ENCODE measurements around the gene VGLL4. TPM values are rescaled to one million over a fixed set of nuclear protein-coding genes. Genes with fewer than 3 reads are reported as not detected.

VGLL4 gene
- total RNA-seq, 1 experiment from 2014 or later, result 46.3 TPM

- no peaks in the 10 kb centered on the region for H3K27me3 ChIP-seq (ENCODE audit: low read length)
- ATAC-seq (no peak), DNase-seq (no peak)
- H3K4me1 ChIP-seq (ENCODE audit: insufficient read depth, low read length), result peaks cover 14% of the 10 kb centered on the region
- H3K27ac ChIP-seq (ENCODE audit: low read length), result no peak overlapping the region
- POLR2A ChIA-PET (ENCODE audit: unreplicated experiment), result no interaction called here
- no peaks in the 10 kb centered on the region for H3K9me2 ChIP-seq (replicated peaks; ENCODE audit: low read length)
- H3K4me3 ChIP-seq (ENCODE audit: low read length), result no peak overlapping the region
- no peak overlapping the region for H2AFZ ChIP-seq (ENCODE audit: low read length)
- peaks cover 43% of the 10 kb centered on the region for H3K79me2 ChIP-seq (ENCODE audit: low read length)
- no peaks in the 10 kb centered on the region for H3K9me3 ChIP-seq (ENCODE audit: low read length)
- H4K20me1 ChIP-seq (ENCODE audit: low read length), result 0 out of 2 replicates have a peak, but pooled peaks cover 9% of the 10 kb centered on the region
- CTCF ChIA-PET, result no interaction called here
- peaks cover 16% of the 10 kb centered on the region; the same call in 1 of the 2 replicates for H3K36me3 ChIP-seq (ENCODE audit: low read depth, low read length)
- H3F3A ChIP-seq (ENCODE audit: low read length, unreplicated experiment), result no peaks in the 10 kb centered on the region
- intact Hi-C loops (cut with micrococcal nuclease), result no loop called here
- BruUV-seq (replicated peaks), result no TSS peak
- TF ChIP-seq EZH2 (IDR thresholded peaks at IDR 0.05; ENCODE audit: low read length, unreplicated experiment) (no peak), CTCF (conservative IDR thresholded peaks at IDR 0.05; ENCODE audit: low read depth, low read length) (no peak), EZH2phosphoT487 (IDR thresholded peaks at IDR 0.05; ENCODE audit: borderline replicate concordance, low read length) (no peak)
- no peak overlapping the region for H3K9ac ChIP-seq (ENCODE audit: low read length)
- H3K4me2 ChIP-seq (ENCODE audit: low read length), result no peak overlapping the region
Measured at GRCh38 chr3:11563159-11563864, 80.4 kb downstream of the VGLL4 start.

- no peaks in the 10 kb centered on the region for H3K27me3 ChIP-seq (ENCODE audit: low read length)
- H3K4me3 ChIP-seq (ENCODE audit: low read length), result no peak overlapping the region
- no peaks in the 10 kb centered on the region for H3K9me2 ChIP-seq (replicated peaks; ENCODE audit: low read length)
- POLR2A ChIA-PET (ENCODE audit: unreplicated experiment), result no interaction called here
- BruUV-seq (replicated peaks), result no TSS peak
- TF ChIP-seq EZH2phosphoT487 (IDR thresholded peaks at IDR 0.05; ENCODE audit: borderline replicate concordance, low read length), result no peak
- TF ChIP-seq EZH2 (IDR thresholded peaks at IDR 0.05; ENCODE audit: low read length, unreplicated experiment), result no peak
- no peak for TF ChIP-seq CTCF (conservative IDR thresholded peaks at IDR 0.05; ENCODE audit: low read depth, low read length)
- H3K79me2 ChIP-seq (ENCODE audit: low read length), result peaks cover 37% of the 10 kb centered on the region
- intact Hi-C loops (cut with micrococcal nuclease), result no loop called here
- H3K4me1 ChIP-seq (ENCODE audit: insufficient read depth, low read length), result peaks cover 5% of the 10 kb centered on the region
- no peak overlapping the region for H3K27ac ChIP-seq (ENCODE audit: low read length)
- no peaks in the 10 kb centered on the region for H3K9me3 ChIP-seq (ENCODE audit: low read length)
- DNase-seq (no peak), ATAC-seq (no peak)
- H3F3A ChIP-seq (ENCODE audit: low read length, unreplicated experiment), result no peaks in the 10 kb centered on the region
- no peak overlapping the region for H2AFZ ChIP-seq (ENCODE audit: low read length)
- H4K20me1 ChIP-seq (ENCODE audit: low read length), result 0 out of 2 replicates have a peak, but pooled peaks cover 4% of the 10 kb centered on the region
- no peak overlapping the region for H3K4me2 ChIP-seq (ENCODE audit: low read length)
- H3K9ac ChIP-seq (ENCODE audit: low read length), result no peak overlapping the region
- H3K36me3 ChIP-seq (ENCODE audit: low read depth, low read length), result peaks cover 16% of the 10 kb centered on the region; the same call in 1 of the 2 replicates
- CTCF ChIA-PET, result no interaction called here
Measured at GRCh38 chr3:11562277-11562881, 81.3 kb downstream of the VGLL4 start.

GRCh38 chr3:11560746-11561145, 83.0 kb downstream of the VGLL4 start:
- H3F3A ChIP-seq (ENCODE audit: low read length, unreplicated experiment), result no peaks in the 10 kb centered on the region
- no TSS peak for BruUV-seq (replicated peaks)
- H3K27ac ChIP-seq (ENCODE audit: low read length), result no peak overlapping the region
- no peaks in the 10 kb centered on the region for H3K9me2 ChIP-seq (replicated peaks; ENCODE audit: low read length)
- no peaks in the 10 kb centered on the region for H3K9me3 ChIP-seq (ENCODE audit: low read length)
- no peak overlapping the region for H2AFZ ChIP-seq (ENCODE audit: low read length)
- H3K4me3 ChIP-seq (ENCODE audit: low read length), result no peak overlapping the region
- TF ChIP-seq CTCF (conservative IDR thresholded peaks at IDR 0.05; ENCODE audit: low read depth, low read length), result no peak
- no peak for TF ChIP-seq EZH2 (IDR thresholded peaks at IDR 0.05; ENCODE audit: low read length, unreplicated experiment)
- TF ChIP-seq EZH2phosphoT487 (IDR thresholded peaks at IDR 0.05; ENCODE audit: borderline replicate concordance, low read length), result no peak
- peaks cover 16% of the 10 kb centered on the region; the same call in 1 of the 2 replicates for H3K36me3 ChIP-seq (ENCODE audit: low read depth, low read length)
- no peaks in the 10 kb centered on the region for H3K27me3 ChIP-seq (ENCODE audit: low read length)
- H3K4me2 ChIP-seq (ENCODE audit: low read length), result no peak overlapping the region
- ChIA-PET POLR2A (ENCODE audit: unreplicated experiment) (no interaction called here), CTCF (interaction anchor here (1.1 kb wide), 1 partner anchor 83 kb away, joined by 3 read pairs; the partner anchor contains the start of gene VGLL4)
- DNase-seq (no peak), ATAC-seq (no peak)
- H3K79me2 ChIP-seq (ENCODE audit: low read length), result peaks cover 27% of the 10 kb centered on the region
- no peak overlapping the region for H3K9ac ChIP-seq (ENCODE audit: low read length)
- no peaks in the 10 kb centered on the region for H3K4me1 ChIP-seq (ENCODE audit: insufficient read depth, low read length)
- H4K20me1 ChIP-seq (ENCODE audit: low read length), result no peaks in the 10 kb centered on the region
- intact Hi-C loops (cut with micrococcal nuclease), result no loop called here

All from PC-3 (cell line).